GM23338 (cell line): Measurements from ENCODE around the gene DLGAP3.

Experiments
- CREB1 ChIP-seq: fragments of 250-450 bp; sonication (Bioruptor Pico); IDR thresholded peaks from 2 replicates; pipeline ENCODE4 v1.5.0; 2020; ENCODE audit warnings: low read depth, mild to moderate bottlenecking, moderate library complexity
- EZH2 ChIP-seq: fragments of 200-600 bp; sonication (generic); IDR thresholded peaks from one replicate; pipeline ENCODE4 v1.8.0; 2017; ENCODE audit warnings: antibody characterized with exemption, mild to moderate bottlenecking, low read depth; ENCODE audit not compliant: unreplicated experiment
- EZH2phosphoT487 ChIP-seq: fragments of 200-600 bp; sonication (generic); IDR thresholded peaks from one replicate; pipeline ENCODE4 v1.8.1; 2018; ENCODE audit warnings: antibody characterized with exemption; ENCODE audit not compliant: unreplicated experiment
- JUNB ChIP-seq: IDR thresholded peaks from one replicate; pipeline ENCODE4 v1.6.1; 2016; ENCODE audit warnings: antibody characterized with exemption; ENCODE audit not compliant: unreplicated experiment
- NANOG ChIP-seq: IDR thresholded peaks from 2 replicates; pipeline ENCODE4 v1.6.1; 2016; ENCODE audit warnings: antibody characterized with exemption, borderline replicate concordance
- POLR2AphosphoS5 ChIP-seq: IDR thresholded peaks from 2 replicates; pipeline ENCODE4 v1.6.1; 2016; ENCODE audit warnings: antibody characterized with exemption, low read depth
- REST ChIP-seq: IDR thresholded peaks from one replicate; pipeline ENCODE4 v1.6.1; 2018; ENCODE audit warnings: antibody characterized with exemption; ENCODE audit not compliant: unreplicated experiment
- ZNF114 ChIP-seq: fragments of 250-450 bp; sonication (Bioruptor Pico); IDR thresholded peaks from 2 replicates; pipeline ENCODE4 v1.5.0; 2020; ENCODE audit warnings: mild to moderate bottlenecking, moderate library complexity
- ZNF331 ChIP-seq: fragments of 250-450 bp; sonication (Bioruptor Pico); IDR thresholded peaks from 2 replicates; pipeline ENCODE4 v1.5.0; 2020; ENCODE audit warnings: low read depth, mild to moderate bottlenecking, moderate library complexity
- TF ChIP-seq, protein P1 (sequence below), 2 experiments: fragments of 200-600 bp in 1 of 2; sonication (generic) in 1 of 2; conservative IDR thresholded peaks; 2 replicates each; pipeline versions ENCODE4 v1.5.1 to v1.6.1; 2016 to 2017; ENCODE audit warnings: antibody characterized with exemption in 2 of 2, low read depth in 2 of 2, mild to moderate bottlenecking in 2 of 2, moderate library complexity in 1 of 2
- TF ChIP-seq, protein P2 (sequence below): IDR thresholded peaks from 2 replicates; pipeline ENCODE4 v1.6.1; 2016; ENCODE audit warnings: antibody characterized with exemption

- TF ChIP-seq EZH2phosphoT487 (no peak), REST (no peak), EZH2 (no peak), POLR2AphosphoS5 (no peak), CREB1 (CRISPR knock-in tag) (no peak), JUNB (no peak), NANOG (no peak), ZNF114 (CRISPR knock-in tag) (no peak), ZNF331 (CRISPR knock-in tag) (no peak)
- TF ChIP-seq, protein P1, sequence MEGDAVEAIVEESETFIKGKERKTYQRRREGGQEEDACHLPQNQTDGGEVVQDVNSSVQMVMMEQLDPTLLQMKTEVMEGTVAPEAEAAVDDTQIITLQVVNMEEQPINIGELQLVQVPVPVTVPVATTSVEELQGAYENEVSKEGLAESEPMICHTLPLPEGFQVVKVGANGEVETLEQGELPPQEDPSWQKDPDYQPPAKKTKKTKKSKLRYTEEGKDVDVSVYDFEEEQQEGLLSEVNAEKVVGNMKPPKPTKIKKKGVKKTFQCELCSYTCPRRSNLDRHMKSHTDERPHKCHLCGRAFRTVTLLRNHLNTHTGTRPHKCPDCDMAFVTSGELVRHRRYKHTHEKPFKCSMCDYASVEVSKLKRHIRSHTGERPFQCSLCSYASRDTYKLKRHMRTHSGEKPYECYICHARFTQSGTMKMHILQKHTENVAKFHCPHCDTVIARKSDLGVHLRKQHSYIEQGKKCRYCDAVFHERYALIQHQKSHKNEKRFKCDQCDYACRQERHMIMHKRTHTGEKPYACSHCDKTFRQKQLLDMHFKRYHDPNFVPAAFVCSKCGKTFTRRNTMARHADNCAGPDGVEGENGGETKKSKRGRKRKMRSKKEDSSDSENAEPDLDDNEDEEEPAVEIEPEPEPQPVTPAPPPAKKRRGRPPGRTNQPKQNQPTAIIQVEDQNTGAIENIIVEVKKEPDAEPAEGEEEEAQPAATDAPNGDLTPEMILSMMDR (conservative IDR thresholded peaks at IDR 0.05; ENCODE audit: low read depth in 2 of 2): no peak
- TF ChIP-seq, protein P2, sequence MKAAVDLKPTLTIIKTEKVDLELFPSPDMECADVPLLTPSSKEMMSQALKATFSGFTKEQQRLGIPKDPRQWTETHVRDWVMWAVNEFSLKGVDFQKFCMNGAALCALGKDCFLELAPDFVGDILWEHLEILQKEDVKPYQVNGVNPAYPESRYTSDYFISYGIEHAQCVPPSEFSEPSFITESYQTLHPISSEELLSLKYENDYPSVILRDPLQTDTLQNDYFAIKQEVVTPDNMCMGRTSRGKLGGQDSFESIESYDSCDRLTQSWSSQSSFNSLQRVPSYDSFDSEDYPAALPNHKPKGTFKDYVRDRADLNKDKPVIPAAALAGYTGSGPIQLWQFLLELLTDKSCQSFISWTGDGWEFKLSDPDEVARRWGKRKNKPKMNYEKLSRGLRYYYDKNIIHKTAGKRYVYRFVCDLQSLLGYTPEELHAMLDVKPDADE: no peak
These were observed 85.8 kb downstream of the DLGAP3 start for GRCh38 chr1:34843392-34844251.
